Small intestine (tissue), 7 donors: ENCODE data around the gene AFF2. TPM values are rescaled to one million over a fixed set of nuclear protein-coding genes. Genes with fewer than 3 reads are reported as not detected.

Source experiments
- DNase-seq, 2 donors: peaks; one replicate each; pipeline versions ENCODE4 v3.0.0 to v3.0.0-alpha.2; 2013
- FAIRE-seq: peaks from 2 replicates; lab custom pipeline; 2012; peaks lifted over from hg19 to GRCh38; lab: Jason Lieb, UNC
- H3K27ac ChIP-seq, 3 donors: one replicate each; pipeline ENCODE4 v1.5.1; 2013; ENCODE audit warnings: low read length in 2 of 3, mild to moderate bottlenecking in 2 of 3, control low read depth in 1 of 3, inconsistent platforms in 1 of 3, low read depth in 1 of 3, moderate library complexity in 1 of 3
- H3K27me3 ChIP-seq, 3 donors: one replicate each; pipeline ENCODE4 v1.6.1; 2013; ENCODE audit warnings: low read length in 3 of 3, inconsistent platforms in 1 of 3; ENCODE audit not compliant: control insufficient read depth in 3 of 3, insufficient read depth in 3 of 3
- H3K36me3 ChIP-seq, 3 donors: one replicate each; pipeline ENCODE4 v1.6.1; 2013; ENCODE audit warnings: low read length in 3 of 3, inconsistent platforms in 1 of 3, low read depth in 1 of 3, mild to moderate bottlenecking in 1 of 3, moderate library complexity in 1 of 3; ENCODE audit not compliant: control insufficient read depth in 3 of 3, insufficient read depth in 2 of 3
- H3K4me1 ChIP-seq, 3 donors: one replicate each; pipeline ENCODE4 v1.6.1; 2013; ENCODE audit warnings: low read length in 2 of 3, inconsistent platforms in 1 of 3, low read depth in 1 of 3, mild to moderate bottlenecking in 1 of 3, moderate library complexity in 1 of 3; ENCODE audit not compliant: control insufficient read depth in 3 of 3, insufficient read depth in 2 of 3
- H3K4me3 ChIP-seq, 3 donors: one replicate each; pipeline ENCODE4 v1.5.1; 2013; ENCODE audit warnings: low read length in 3 of 3, control low read depth in 1 of 3, inconsistent platforms in 1 of 3, low read depth in 1 of 3, mild to moderate bottlenecking in 1 of 3, moderate library complexity in 1 of 3
- H3K9me3 ChIP-seq, 2 donors: one replicate each; pipeline ENCODE4 v1.6.1; 2013; ENCODE audit warnings: low read depth in 1 of 2, low read length in 1 of 2; ENCODE audit not compliant: control insufficient read depth in 2 of 2, insufficient read depth in 1 of 2
- WGBS, 3 donors: extraction: QIAGEN DNeasy Blood & Tissue Kit; methylation state at CpG; one replicate each; pipeline ENCODE4 v1.1.7; 2013; 5-methylcytosine and 5-hydroxymethylcytosine counted together
- polyA plus RNA-seq, 4 donors: library from polyadenylated mRNA; stranded (reverse) in 3 of 4; unstranded in 1 of 4; fragments of 200-250 nt in 3 of 4; fragments of 120-200 nt in 1 of 4; gene quantifications; one replicate each; pipeline versions ENCODE4 v1.2.1 to v1.2.3, GENCODE V29; 2013
- donor health status: healthy with polysubstance abuse.
- donor health status: control.
- donor health status: control.
- donor health status: Bipolar disorder and iron deficiency.
- donor health status: healthy.

Gene AFF2
- polyA plus RNA-seq, 4 donors: 0.34 to 1.2 TPM; not detected in 2

GRCh38 chrX:148808833-148809232, 308.4 kb downstream of the AFF2 start:
- no peak for FAIRE-seq
- Histone ChIP-seq H3K4me1 (no peaks in the 10 kb centered on the region), H3K9me3 (no peaks in the 10 kb centered on the region), H3K36me3 (no peaks in the 10 kb centered on the region), H3K27ac (no peak overlapping the region), H3K4me3 (no peak overlapping the region), H3K27me3 (no peaks in the 10 kb centered on the region)
- no peak for DNase-seq
- WGBS, 3 donors: 59 to 66% (median 65%) methylated on average over 6 of the region's 6 CpGs

GRCh38 chrX:148811236-148811635, 310.8 kb downstream of the AFF2 start:
- FAIRE-seq (no peak), DNase-seq (no peak)

GRCh38 chrX:148813422-148813821, 313.0 kb downstream of the AFF2 start:
- Histone ChIP-seq H3K9me3 (no peaks in the 10 kb centered on the region), H3K4me3 (no peak overlapping the region), H3K36me3 (no peaks in the 10 kb centered on the region), H3K27me3 (no peaks in the 10 kb centered on the region), H3K4me1 (no peaks in the 10 kb centered on the region), H3K27ac (no peak overlapping the region)
- FAIRE-seq (no peak), DNase-seq (no peak)
- 67 to 84% (median 74%) methylated on average over 1 of the region's 1 CpG for whole genome bisulfite sequencing, 3 donors

More at GRCh38 chrX:148811236-148811635, 310.8 kb downstream of the AFF2 start:
- WGBS, 3 donors: 44 to 66% (median 52%) methylated on average over 5 of the region's 5 CpGs
- H3K27ac ChIP-seq: no peak overlapping the region
- H3K36me3 ChIP-seq: no peaks in the 10 kb centered on the region
- no peaks in the 10 kb centered on the region for H3K4me1 ChIP-seq
- no peak overlapping the region for H3K4me3 ChIP-seq
- H3K9me3 ChIP-seq: no peaks in the 10 kb centered on the region
- H3K27me3 ChIP-seq: no peaks in the 10 kb centered on the region

- no peak for FAIRE-seq
- no peak overlapping the region for H3K4me3 ChIP-seq
- no peaks in the 10 kb centered on the region for H3K36me3 ChIP-seq
- H3K27me3 ChIP-seq: no peaks in the 10 kb centered on the region
- DNase-seq: no peak
- no peaks in the 10 kb centered on the region for H3K4me1 ChIP-seq
- no peaks in the 10 kb centered on the region for H3K9me3 ChIP-seq
- 63 to 77% (median 74%) methylated on average over 4 of the region's 4 CpGs for WGBS, 3 donors
- H3K27ac ChIP-seq: no peak overlapping the region
These were observed 313.6 kb downstream of the AFF2 start for GRCh38 chrX:148813967-148814366.

- 55 to 83% (median 61%) methylated on average over 1 of the region's 1 CpG for WGBS, 3 donors
- FAIRE-seq (no peak), DNase-seq (no peak)
- Histone ChIP-seq H3K4me3 (no peak overlapping the region), H3K36me3 (no peaks in the 10 kb centered on the region), H3K4me1 (no peaks in the 10 kb centered on the region), H3K9me3 (no peaks in the 10 kb centered on the region), H3K27me3 (no peaks in the 10 kb centered on the region), H3K27ac (no peak overlapping the region)
These were observed 315.0 kb downstream of the AFF2 start for GRCh38 chrX:148815218-148815961.

- no peak overlapping the region for H3K4me3 ChIP-seq
- DNase-seq (no peak), FAIRE-seq (no peak)
- no peaks in the 10 kb centered on the region for H3K4me1 ChIP-seq
- no peak overlapping the region for H3K27ac ChIP-seq
- H3K36me3 ChIP-seq: no peaks in the 10 kb centered on the region
- H3K9me3 ChIP-seq: no peaks in the 10 kb centered on the region
- WGBS, 3 donors: 35 to 72% (median 43%) methylated on average over 2 of the region's 2 CpGs
- H3K27me3 ChIP-seq: no peaks in the 10 kb centered on the region
These were observed 323.6 kb downstream of the AFF2 start for GRCh38 chrX:148823986-148824385.

- Histone ChIP-seq H3K4me1 (no peaks in the 10 kb centered on the region), H3K36me3 (no peaks in the 10 kb centered on the region), H3K9me3 (peaks cover 0 to 5% of the 10 kb centered on the region in 2 donors), H3K4me3 (no peak overlapping the region), H3K27me3 (no peaks in the 10 kb centered on the region), H3K27ac (no peak overlapping the region)
- DNase-seq (no peak), FAIRE-seq (no peak)
- 34 to 68% (median 51%) methylated on average over 2 of the region's 2 CpGs for WGBS, 3 donors
These were observed 325.3 kb downstream of the AFF2 start for GRCh38 chrX:148825696-148826095.

- WGBS, 3 donors: 45 to 59% (median 52%) methylated on average over 4 of the region's 4 CpGs
- Histone ChIP-seq H3K9me3 (no peaks in the 10 kb centered on the region), H3K4me3 (no peak overlapping the region), H3K4me1 (no peaks in the 10 kb centered on the region), H3K27ac (no peak overlapping the region), H3K27me3 (no peaks in the 10 kb centered on the region), H3K36me3 (no peaks in the 10 kb centered on the region)
- FAIRE-seq (no peak), DNase-seq (no peak)
These were observed 336.3 kb downstream of the AFF2 start for GRCh38 chrX:148836741-148837140.

GRCh38 chrX:148850631-148851030, 350.2 kb downstream of the AFF2 start:
- FAIRE-seq (no peak), DNase-seq (no peak)
- no peak overlapping the region for H3K4me3 ChIP-seq
- H3K27me3 ChIP-seq: no peaks in the 10 kb centered on the region
- H3K27ac ChIP-seq: no peak overlapping the region
- WGBS, 3 donors: 63 to 95% (median 63%) methylated on average over 1 of the region's 1 CpG
- no peaks in the 10 kb centered on the region for H3K4me1 ChIP-seq
- no peaks in the 10 kb centered on the region for H3K36me3 ChIP-seq
- H3K9me3 ChIP-seq: no peaks in the 10 kb centered on the region
